ENCODE results near the gene IMPACT.

The IMPACT gene

DNA sequence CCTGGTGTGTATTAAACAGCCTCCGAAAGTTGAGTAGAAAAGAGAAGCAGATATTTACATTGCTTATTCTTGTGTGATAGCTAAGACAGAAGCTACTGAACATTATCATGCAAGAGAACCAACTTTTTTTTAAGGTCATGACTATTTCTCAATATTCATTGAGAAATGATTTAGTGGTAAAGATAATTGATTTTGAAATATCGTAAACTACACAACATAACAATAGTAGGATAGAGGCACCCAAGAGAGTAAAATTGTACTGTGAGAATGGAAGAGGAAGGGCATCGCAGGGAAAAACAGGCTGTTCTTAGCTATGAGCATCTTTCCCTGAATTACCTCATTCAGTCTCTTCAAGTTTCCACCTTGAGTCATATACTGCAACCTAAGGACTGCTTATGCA lies 59.2 kb downstream of the IMPACT start:
- DNase-seq: no peak

DNA sequence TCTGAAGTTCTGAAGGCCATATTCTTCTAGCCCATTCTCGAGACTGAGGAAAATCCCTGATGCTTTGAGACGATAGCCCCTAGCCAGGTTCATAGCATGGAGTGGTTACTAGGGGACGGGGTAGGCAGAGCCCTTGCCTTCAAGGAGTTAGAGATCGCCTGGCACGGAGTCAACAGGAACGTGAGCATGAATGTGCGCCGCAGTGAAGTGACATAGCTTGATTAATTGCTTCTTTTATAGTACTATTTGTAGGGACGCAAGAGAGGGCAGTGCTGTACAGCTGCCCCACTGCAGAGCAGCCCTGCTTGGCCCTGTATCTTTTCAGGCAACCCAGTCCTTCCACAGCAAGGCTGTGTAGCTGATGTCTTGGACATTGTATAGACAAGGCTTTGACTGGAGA lies 60.2 kb downstream of the IMPACT start:
- no peak for DNase-seq

DNA sequence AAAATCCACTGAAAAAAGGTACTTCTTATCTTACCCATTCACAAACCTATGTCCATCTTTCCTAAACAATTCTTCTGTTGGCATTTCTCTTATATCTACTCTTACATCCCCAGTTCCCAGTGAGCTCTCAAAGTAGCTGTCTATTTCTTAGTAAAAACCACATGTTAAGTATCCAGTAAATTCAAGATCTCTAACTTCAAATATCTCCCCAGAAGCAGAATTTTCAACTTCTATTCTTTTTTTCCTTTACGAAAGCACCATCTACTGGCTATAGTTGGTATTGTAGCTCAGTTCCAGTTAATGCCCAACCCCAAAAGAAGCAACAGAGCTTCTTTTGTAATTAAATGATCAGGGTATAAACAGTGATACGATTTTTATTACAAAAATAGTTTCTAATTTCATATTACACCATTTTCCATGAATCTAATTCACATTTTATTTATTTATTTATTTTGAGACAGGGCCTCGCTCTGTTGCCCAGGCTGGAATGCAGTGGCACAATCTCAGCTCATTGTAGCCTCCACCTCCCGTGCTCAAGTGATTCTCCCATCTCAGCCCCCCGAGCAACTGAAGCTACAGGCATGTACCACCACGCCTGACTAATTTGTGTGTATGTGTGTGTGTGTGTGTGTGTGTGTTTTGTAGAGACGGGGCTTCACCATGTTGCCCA lies 62.5 kb downstream of the IMPACT start:
- DNase-seq: no peak

DNA sequence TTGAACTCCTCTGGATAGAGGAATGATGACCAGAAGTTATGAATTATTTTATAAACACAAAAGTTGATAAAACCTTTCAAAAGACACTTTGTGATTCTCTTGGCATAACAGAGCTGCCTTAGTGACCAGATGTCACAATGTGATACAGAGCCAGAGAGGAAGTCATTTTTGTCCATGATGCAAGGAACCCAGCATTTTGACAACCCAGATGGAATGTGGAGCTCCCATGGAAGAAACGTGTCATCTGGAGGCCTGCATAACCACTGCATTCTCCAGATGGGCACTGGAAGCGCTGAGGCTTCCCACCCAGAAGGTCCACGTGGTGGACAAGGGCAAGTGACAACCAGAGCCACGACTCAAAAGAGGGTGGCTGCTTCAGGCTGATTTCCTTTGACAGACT lies 64.1 kb downstream of the IMPACT start:
- no peak for DNase-seq

DNA sequence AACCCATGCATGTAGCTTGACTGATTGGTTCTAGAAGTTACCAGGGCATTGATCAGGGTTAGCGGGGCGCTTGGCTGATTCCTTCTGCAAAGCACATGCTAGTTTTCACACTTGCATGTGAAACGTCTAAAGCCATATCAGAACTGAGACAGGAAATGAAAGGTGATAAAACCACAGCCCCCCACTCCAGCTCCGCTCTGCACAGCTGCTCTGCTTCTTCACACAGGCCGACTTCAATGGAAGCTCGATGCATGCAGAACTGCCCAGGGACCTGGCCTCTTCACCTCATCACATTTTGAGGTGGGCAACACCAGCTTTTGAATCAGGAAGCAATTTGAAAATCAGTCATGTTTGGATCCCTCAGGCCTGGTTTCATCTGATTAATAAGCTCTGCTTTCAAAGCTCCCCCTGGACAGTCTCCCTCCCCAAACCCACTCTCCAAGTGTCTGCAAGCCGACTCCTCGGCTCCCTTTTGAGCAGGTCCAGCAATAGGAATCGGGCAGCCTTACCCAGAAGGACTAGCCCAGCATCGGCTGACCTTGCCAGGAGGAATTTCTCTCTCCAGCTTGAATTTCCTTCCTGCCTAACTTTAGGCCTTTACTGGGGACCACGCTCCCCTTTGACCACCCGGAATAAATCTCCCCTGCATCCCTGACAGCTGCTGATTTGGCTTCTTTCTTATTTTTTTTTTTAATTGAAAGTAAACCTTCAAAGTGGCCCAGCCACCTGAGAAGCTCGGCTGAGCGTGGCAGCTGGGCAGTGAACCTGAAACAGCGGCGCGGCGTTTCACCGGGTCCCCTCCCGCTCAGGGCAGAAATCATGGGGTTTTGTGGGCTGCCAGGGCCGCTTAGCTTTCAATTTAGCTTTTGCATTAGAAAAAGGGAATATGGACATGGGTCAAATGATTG lies 65.7 kb downstream of the IMPACT start:
- peak; percentile 59 for DNase-seq

DNA sequence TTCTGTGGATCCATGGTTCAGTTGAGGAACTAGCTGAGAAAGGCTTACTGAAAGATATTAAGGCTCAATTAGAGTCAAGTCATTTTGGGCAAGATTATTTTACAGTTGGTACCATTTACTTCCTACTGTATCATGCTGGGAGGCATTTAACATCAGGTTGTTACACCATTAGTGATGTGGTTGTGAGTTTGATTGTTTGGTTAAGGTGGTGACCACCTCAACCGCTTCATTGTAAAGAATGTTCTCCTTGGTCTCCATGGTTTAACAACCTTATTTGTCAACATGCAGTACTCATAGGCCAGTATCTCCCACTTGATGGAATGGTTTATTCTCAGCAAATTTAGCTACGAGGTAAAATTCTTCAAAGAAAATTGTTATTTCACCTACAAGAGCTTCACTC lies 68.1 kb downstream of the IMPACT start:
- no peak for DNase-seq

DNA sequence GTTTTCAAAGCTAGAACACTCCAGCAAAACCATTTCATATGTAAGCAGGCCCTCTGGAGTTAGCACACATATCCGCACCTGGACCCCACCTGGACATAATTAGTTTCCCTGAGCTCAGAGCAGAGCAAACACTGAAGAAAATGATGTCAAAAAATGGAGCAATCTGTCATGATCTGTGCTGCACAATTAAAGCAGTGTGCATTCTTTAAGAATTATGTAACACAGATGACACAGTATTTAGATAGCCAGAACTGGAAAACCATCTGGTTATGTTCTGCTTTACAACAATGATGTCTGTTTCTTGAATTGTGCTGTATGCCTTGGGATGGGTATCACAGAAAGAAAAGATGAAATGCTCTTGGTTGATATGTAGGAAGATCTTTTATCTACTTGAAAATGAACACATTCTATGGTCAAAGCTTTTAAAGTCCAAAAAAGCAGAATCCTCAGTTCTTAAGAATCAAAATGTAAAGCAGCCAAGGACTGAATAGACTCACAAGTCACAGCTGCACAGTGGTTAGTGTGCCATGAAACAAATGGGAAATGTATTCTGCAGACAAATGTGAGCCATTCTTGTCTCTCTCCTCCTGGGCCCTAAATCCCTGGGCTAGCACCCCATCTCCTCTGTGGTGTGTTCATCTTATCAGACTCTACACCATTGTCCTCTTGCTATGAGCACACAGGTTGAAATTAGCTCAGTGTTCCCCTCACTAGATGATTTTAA lies 70.7 kb downstream of the IMPACT start:
- no peak for DNase-seq

DNA sequence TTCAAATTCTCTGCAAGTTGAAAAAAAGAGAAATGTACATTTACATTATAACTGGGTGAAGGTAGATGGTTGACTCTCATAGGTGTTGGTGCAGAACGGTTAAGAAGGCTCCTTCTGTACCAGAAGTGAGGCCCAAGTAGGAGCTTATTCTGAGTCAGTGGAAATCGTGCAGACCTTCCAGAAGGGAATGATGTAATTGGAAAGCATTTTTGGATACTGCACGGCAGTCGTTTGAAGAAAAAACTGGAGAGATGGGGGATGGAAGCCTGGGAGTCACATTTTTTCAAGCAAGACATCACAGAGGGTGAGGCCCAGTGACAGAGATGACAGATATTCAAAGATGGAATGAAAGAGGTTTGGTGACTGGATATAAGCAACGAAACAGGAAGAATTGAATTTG lies 73.3 kb downstream of the IMPACT start:
- DNase-seq: no peak

DNA sequence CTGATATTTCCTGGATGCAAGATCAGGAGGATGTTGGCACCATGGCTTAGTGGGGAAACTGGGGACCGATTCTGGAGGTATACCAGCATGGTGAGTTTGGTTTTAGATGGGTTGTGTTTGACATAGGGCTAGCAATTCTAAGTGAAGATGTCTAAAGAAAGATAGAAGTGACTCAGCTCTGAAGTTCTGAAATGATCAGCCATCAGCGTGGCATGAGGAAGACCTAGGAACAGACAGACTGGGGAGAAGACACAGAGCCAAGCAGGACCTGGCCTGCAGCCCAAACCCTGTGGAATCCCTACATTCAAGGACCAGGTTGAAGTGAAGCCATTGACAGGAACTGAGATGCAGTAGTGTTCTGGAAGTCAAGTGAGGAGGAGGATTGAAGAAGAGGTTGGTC lies 73.7 kb downstream of the IMPACT start:
- DNase-seq: no peak

DNA sequence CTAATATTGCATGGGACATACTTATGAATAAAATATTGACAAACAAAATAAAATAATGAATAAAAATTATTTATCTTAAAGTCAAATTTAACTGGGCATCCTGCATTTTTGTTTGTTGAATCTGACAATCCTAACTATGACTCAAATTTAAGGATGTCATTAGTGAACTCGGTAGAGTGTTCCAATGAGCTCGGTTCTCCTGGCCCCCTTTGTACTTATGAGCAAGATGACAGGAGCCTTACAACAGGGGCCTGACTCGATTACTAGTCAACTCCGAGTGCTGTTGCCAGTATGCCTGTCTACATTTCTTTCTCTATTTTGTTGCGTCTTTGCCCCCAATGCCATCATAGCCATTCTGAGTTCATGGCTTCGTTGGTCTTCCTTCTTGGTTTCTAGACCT lies 74.3 kb downstream of the IMPACT start:
- DNase-seq: no peak

DNA sequence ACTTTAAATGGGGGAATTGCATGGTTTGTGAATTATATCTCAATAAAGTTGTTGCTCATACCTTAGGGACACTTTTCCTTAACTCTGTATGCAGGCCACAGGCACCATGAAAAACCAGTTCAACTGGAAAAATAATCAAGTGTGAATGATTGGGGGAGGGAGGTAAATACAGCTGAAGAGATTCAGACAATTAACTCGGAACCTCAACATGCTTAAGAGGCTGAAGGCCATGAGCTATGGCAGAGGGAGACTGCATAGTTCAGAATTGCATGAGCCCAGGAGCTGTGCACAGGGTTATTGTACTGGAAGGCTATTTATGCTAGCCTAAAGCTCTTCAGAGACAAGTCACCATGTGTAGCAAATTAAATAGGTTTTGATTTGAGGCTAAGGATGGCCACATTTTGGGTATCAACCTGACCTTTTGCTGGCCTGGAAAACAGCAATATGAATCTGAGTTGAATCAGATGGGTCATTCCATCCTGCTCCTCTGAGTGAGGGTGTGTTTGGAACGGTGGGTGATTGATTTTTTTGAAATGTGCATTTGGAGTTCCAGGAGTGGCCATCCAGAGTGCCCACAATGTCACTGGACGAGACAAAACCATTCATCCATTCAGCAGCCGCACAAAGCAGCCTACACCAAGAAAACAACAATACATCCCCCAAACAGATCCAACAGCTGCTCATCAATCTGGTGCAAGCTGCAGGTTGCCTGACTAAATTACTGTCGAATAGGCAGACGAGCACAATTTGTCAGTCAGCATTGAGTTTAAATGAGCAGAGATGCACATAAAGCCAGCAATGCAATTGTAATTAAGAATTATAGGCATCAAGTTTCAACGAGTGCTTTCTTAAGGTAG lies 76.4 kb downstream of the IMPACT start:
- peak; percentile 41 for DNase-seq

Data from DMS153 (cell line).